HEK293 (cell line): ENCODE data around the gene CTLA4.

ENCODE experiments used
- CTCF ChIA-PET: fragments of 350-600 bp; formaldehyde crosslinking; extraction: SDS; loops from one replicate; lab custom pipeline; 2021; ENCODE audit warnings: antibody characterized with exemption; lab: Yijun Ruan, JAX
- POLR2A ChIA-PET: fragments of 300-600 bp; formaldehyde crosslinking; extraction: SDS; loops from one replicate; lab custom pipeline; 2020; ENCODE audit warnings: antibody characterized with exemption, inconsistent platforms; lab: Yijun Ruan, JAX
- H3K27ac ChIP-seq: fragments of 200-500 bp; sonication (Bioruptor generic); 2 replicates; pipeline ENCODE4 v1.5.1; 2014; ENCODE audit warnings: low read depth, low read length, control low read depth, inconsistent platforms; ENCODE audit errors: extremely low read depth
- H3K36me3 ChIP-seq, 2 experiments: fragments of 200-500 bp in 1 of 2; sonication (Bioruptor generic) in 1 of 2; 1 replicate in 1 of 2; 2 replicates in 1 of 2; pipeline ENCODE4 v1.5.1; 2014 to 2017; ENCODE audit warnings: inconsistent platforms in 2 of 2, low read length in 2 of 2; ENCODE audit not compliant: control insufficient read depth in 2 of 2, insufficient read depth in 1 of 2
- H3K4me1 ChIP-seq: fragments of 200-500 bp; sonication (Bioruptor generic); 2 replicates; pipeline ENCODE4 v1.5.1; 2014; ENCODE audit warnings: mild to moderate bottlenecking, low read length, inconsistent platforms; ENCODE audit not compliant: control insufficient read depth, insufficient read depth
- H3K4me3 ChIP-seq: 2 replicates; pipeline ENCODE4 v1.5.1; 2011; ENCODE audit warnings: low read depth, mild to moderate bottlenecking, control low read depth, low read length, moderate library complexity
- H3K9me3 ChIP-seq: fragments of 200-500 bp; sonication (Bioruptor generic); 2 replicates; pipeline ENCODE4 v1.5.1; 2014; ENCODE audit warnings: low read depth, low read length, inconsistent platforms; ENCODE audit not compliant: control insufficient read depth, insufficient read depth
- GLI2 ChIP-seq: fragments of 450-650 bp; formaldehyde crosslinking; IDR thresholded peaks from 2 replicates; pipeline ENCODE4; 2017; ENCODE audit warnings: missing biosample characterization, missing genetic modification characterization, low read depth, borderline replicate concordance
- HOXA7 ChIP-seq: sonication (generic); formaldehyde crosslinking; IDR thresholded peaks from 2 replicates; pipeline ENCODE4 v1.8.1; 2022; ENCODE audit warnings: missing genetic modification reagents, borderline replicate concordance
- HOXD13 ChIP-seq: sonication (generic); formaldehyde crosslinking; IDR thresholded peaks from 2 replicates; pipeline ENCODE4 v1.8.0; 2022; ENCODE audit warnings: missing genetic modification reagents, borderline replicate concordance
- KLF16 ChIP-seq: fragments of 450-650 bp; formaldehyde crosslinking; IDR thresholded peaks from 2 replicates; pipeline ENCODE4 v1.5.1; 2017; ENCODE audit warnings: missing biosample characterization, missing genetic modification characterization
- KLF9 ChIP-seq: fragments of 450-650 bp; formaldehyde crosslinking; IDR thresholded peaks from 2 replicates; pipeline ENCODE4 v1.5.1; 2016; ENCODE audit warnings: missing biosample characterization, missing genetic modification characterization, low read depth
- PBX3 ChIP-seq: sonication (generic); formaldehyde crosslinking; IDR thresholded peaks from 2 replicates; pipeline ENCODE4 v1.8.1; 2022; ENCODE audit warnings: mild to moderate bottlenecking, moderate library complexity, missing genetic modification reagents
- ZBTB1 ChIP-seq: fragments of 450-650 bp; formaldehyde crosslinking; IDR thresholded peaks from 2 replicates; pipeline ENCODE4 v1.5.1; 2016; ENCODE audit warnings: missing biosample characterization, missing genetic modification characterization
- ZNF114 ChIP-seq: fragments of 450-650 bp; formaldehyde crosslinking; IDR thresholded peaks from 2 replicates; pipeline ENCODE4 v1.5.0; 2017; ENCODE audit warnings: missing biosample characterization, missing genetic modification characterization
- ZNF133 ChIP-seq: fragments of 450-650 bp; formaldehyde crosslinking; IDR thresholded peaks from 2 replicates; pipeline ENCODE4 v1.5.1; 2016; ENCODE audit warnings: missing biosample characterization, missing genetic modification characterization
- ZNF155 ChIP-seq: fragments of 450-650 bp; formaldehyde crosslinking; IDR thresholded peaks from 2 replicates; pipeline ENCODE4 v1.5.1; 2016; ENCODE audit warnings: missing biosample characterization, missing genetic modification characterization
- ZNF175 ChIP-seq: fragments of 450-650 bp; formaldehyde crosslinking; IDR thresholded peaks from 2 replicates; pipeline ENCODE4 v1.5.1; 2016; ENCODE audit warnings: missing biosample characterization, missing genetic modification characterization
- ZNF274 ChIP-seq, 2 experiments: fragments of 200-500 bp in 1 of 2; fragments of 450-650 bp in 1 of 2; sonication (Bioruptor generic) in 1 of 2; formaldehyde crosslinking in 1 of 2; IDR thresholded peaks; 2 replicates each; pipeline versions ENCODE4 v1.5.1 to v1.6.1; 2014 to 2016; ENCODE audit warnings: borderline replicate concordance in 1 of 2, inconsistent platforms in 1 of 2, low read length in 1 of 2, missing biosample characterization in 1 of 2, missing genetic modification characterization in 1 of 2
- ZNF292 ChIP-seq: fragments of 450-650 bp; formaldehyde crosslinking; IDR thresholded peaks from 2 replicates; pipeline ENCODE4 v1.5.1; 2016; ENCODE audit warnings: low read depth, missing biosample characterization, missing genetic modification characterization, borderline replicate concordance
- ZNF302 ChIP-seq: fragments of 450-650 bp; formaldehyde crosslinking; IDR thresholded peaks from 2 replicates; pipeline ENCODE4 v1.5.1; 2016; ENCODE audit warnings: missing biosample characterization, missing genetic modification characterization, low read depth
- ZNF350 ChIP-seq: fragments of 450-650 bp; formaldehyde crosslinking; IDR thresholded peaks from 2 replicates; pipeline ENCODE4 v1.5.0; 2017; ENCODE audit warnings: missing biosample characterization, mild to moderate bottlenecking, missing genetic modification characterization
- ZNF362 ChIP-seq: fragments of 450-650 bp; formaldehyde crosslinking; IDR thresholded peaks from 2 replicates; pipeline ENCODE4 v1.5.1; 2016; ENCODE audit warnings: missing biosample characterization, missing genetic modification characterization
- ZNF501 ChIP-seq: fragments of 450-650 bp; formaldehyde crosslinking; IDR thresholded peaks from 2 replicates; pipeline ENCODE4 v1.5.1; 2016; ENCODE audit warnings: missing biosample characterization, missing genetic modification characterization
- ZNF555 ChIP-seq: fragments of 450-650 bp; formaldehyde crosslinking; conservative IDR thresholded peaks from 2 replicates; pipeline ENCODE4 v1.5.1; 2017; ENCODE audit warnings: missing biosample characterization, mild to moderate bottlenecking, missing genetic modification characterization, inconsistent platforms
- ZNF596 ChIP-seq: fragments of 450-650 bp; IDR thresholded peaks from 2 replicates; pipeline ENCODE4 v1.5.0; 2018; ENCODE audit warnings: missing biosample characterization, mild to moderate bottlenecking, missing genetic modification characterization, moderate library complexity
- ZNF621 ChIP-seq: fragments of 450-650 bp; formaldehyde crosslinking; IDR thresholded peaks from 2 replicates; pipeline ENCODE4 v1.5.1; 2017; ENCODE audit warnings: missing biosample characterization, missing genetic modification characterization
- ZNF645 ChIP-seq: fragments of 450-650 bp; formaldehyde crosslinking; IDR thresholded peaks from 2 replicates; pipeline ENCODE4; 2016; ENCODE audit warnings: missing biosample characterization, missing genetic modification characterization
- ZNF660 ChIP-seq: fragments of 450-650 bp; IDR thresholded peaks from 2 replicates; pipeline ENCODE4 v1.5.1; 2018; ENCODE audit warnings: missing biosample characterization, mild to moderate bottlenecking, missing genetic modification characterization
- ZNF747 ChIP-seq: fragments of 450-650 bp; formaldehyde crosslinking; IDR thresholded peaks from 2 replicates; pipeline ENCODE4 v1.5.1; 2016; ENCODE audit warnings: missing biosample characterization, missing genetic modification characterization
- ZNF768 ChIP-seq: fragments of 450-650 bp; formaldehyde crosslinking; IDR thresholded peaks from 2 replicates; pipeline ENCODE4 v1.5.1; 2018; ENCODE audit warnings: missing biosample characterization, mild to moderate bottlenecking, missing genetic modification characterization
- ZNF843 ChIP-seq: fragments of 450-650 bp; formaldehyde crosslinking; IDR thresholded peaks from 2 replicates; pipeline ENCODE4 v1.5.1; 2016; ENCODE audit warnings: missing biosample characterization, missing genetic modification characterization
- TF ChIP-seq, protein P1 (sequence below): fragments of 450-650 bp; formaldehyde crosslinking; IDR thresholded peaks from 2 replicates; pipeline ENCODE4 v1.5.1; 2016; ENCODE audit warnings: missing biosample characterization, missing genetic modification characterization

Gene CTLA4

GRCh38 chr2:203889542-203889941 lies 22.0 kb downstream of the CTLA4 start:
- Histone ChIP-seq H3K4me1 (no peaks in the 10 kb centered on the region), H3K36me3 (no peaks in the 10 kb centered on the region), H3K9me3 (no peaks in the 10 kb centered on the region), H3K27ac (no peak overlapping the region), H3K4me3 (no peak overlapping the region)
- no peak for TF ChIP-seq ZNF660 (tag by site-specific recombination)
- no peak for TF ChIP-seq ZNF114 (tag by site-specific recombination)
- no peak for TF ChIP-seq ZNF555 (tag by site-specific recombination)
- TF ChIP-seq KLF16 (tag by site-specific recombination), result no peak
- POLR2A ChIA-PET, result no interaction called here
- CTCF ChIA-PET, result no interaction called here

DNA sequence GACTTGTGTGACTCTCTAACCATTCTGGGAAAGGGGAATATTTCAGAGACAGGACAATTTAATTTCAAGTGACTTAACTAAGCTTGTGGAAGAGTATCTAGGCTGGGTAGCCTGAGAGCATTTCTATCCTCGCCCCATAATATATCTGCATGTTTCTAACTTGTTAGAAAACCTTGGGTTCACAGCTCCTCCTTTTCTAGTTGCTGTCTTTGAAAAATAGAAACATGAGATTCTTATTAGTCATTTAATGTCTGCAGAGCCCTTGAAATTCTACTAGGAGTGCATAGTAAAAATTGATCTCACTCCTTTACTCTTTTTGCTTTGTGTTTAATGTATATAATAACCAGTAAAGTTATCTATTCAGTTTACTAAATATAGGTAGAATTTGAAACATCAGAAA lies 22.4 kb downstream of the CTLA4 start:
- TF ChIP-seq ZNF155 (tag by site-specific recombination) (no peak), ZNF175 (tag by site-specific recombination) (no peak), GLI2 (tag by site-specific recombination) (no peak), ZNF302 (tag by site-specific recombination) (no peak), ZNF362 (no peak), HOXD13 (CRISPR knock-in tag) (no peak), ZNF621 (tag by site-specific recombination) (no peak)
- TF ChIP-seq, protein P1, sequence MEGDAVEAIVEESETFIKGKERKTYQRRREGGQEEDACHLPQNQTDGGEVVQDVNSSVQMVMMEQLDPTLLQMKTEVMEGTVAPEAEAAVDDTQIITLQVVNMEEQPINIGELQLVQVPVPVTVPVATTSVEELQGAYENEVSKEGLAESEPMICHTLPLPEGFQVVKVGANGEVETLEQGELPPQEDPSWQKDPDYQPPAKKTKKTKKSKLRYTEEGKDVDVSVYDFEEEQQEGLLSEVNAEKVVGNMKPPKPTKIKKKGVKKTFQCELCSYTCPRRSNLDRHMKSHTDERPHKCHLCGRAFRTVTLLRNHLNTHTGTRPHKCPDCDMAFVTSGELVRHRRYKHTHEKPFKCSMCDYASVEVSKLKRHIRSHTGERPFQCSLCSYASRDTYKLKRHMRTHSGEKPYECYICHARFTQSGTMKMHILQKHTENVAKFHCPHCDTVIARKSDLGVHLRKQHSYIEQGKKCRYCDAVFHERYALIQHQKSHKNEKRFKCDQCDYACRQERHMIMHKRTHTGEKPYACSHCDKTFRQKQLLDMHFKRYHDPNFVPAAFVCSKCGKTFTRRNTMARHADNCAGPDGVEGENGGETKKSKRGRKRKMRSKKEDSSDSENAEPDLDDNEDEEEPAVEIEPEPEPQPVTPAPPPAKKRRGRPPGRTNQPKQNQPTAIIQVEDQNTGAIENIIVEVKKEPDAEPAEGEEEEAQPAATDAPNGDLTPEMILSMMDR, result no peak
- Histone ChIP-seq H3K4me1 (no peaks in the 10 kb centered on the region), H3K9me3 (no peaks in the 10 kb centered on the region), H3K36me3 (no peaks in the 10 kb centered on the region), H3K27ac (no peak overlapping the region), H3K4me3 (no peak overlapping the region)
- POLR2A ChIA-PET, result no interaction called here
- CTCF ChIA-PET, result interaction anchor here (0.7 kb wide), 1 partner anchor 199 kb away, joined by 3 read pairs; no protein-coding TSS in a partner anchor

DNA sequence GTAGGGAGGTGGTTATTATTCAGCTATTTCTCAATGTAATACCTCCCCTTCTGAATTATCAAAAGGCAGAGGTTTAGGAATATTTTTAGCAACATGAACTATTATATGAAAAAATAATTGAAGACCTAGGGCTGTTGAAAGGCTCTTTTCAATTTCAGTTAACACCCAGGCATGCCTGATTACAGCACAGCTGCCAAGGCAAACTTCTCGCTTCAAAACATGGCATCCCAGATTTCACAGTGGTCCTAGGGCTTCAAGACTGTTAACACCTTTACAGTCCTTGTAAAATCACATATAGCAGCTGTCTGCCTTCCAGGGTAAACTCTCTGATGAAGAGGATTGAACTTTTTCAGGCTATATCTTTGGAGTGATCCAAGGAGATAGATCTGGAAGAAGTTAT lies 23.2 kb downstream of the CTLA4 start:
- H3K36me3 ChIP-seq, result no peaks in the 10 kb centered on the region
- CTCF ChIA-PET, result interaction anchor here (0.7 kb wide), 1 partner anchor 11 kb away, joined by 3 read pairs; no protein-coding TSS in a partner anchor
- H3K9me3 ChIP-seq, result no peaks in the 10 kb centered on the region
- no peak overlapping the region for H3K27ac ChIP-seq
- no peaks in the 10 kb centered on the region for H3K4me1 ChIP-seq
- H3K4me3 ChIP-seq, result no peak overlapping the region
- POLR2A ChIA-PET, result no interaction called here
- TF ChIP-seq ZBTB1 (tag by site-specific recombination), result no peak
- no peak for TF ChIP-seq ZNF133 (tag by site-specific recombination)
- TF ChIP-seq HOXA7 (CRISPR knock-in tag), result no peak
- TF ChIP-seq KLF9, result no peak
- no peak for TF ChIP-seq ZNF596 (tag by site-specific recombination)
- TF ChIP-seq ZNF501 (tag by site-specific recombination), result no peak
- no peak for TF ChIP-seq ZNF768 (tag by site-specific recombination)
- TF ChIP-seq ZNF274 (IDR thresholded peaks at IDR 0.05; ENCODE audit: low read length), result no peak
- no peak for TF ChIP-seq ZNF274 (tag by site-specific recombination; IDR thresholded peaks at IDR 0.05; ENCODE audit: borderline replicate concordance)
- TF ChIP-seq ZNF747 (tag by site-specific recombination), result no peak
- no peak for TF ChIP-seq ZNF292 (tag by site-specific recombination)
- no peak for TF ChIP-seq ZNF843 (tag by site-specific recombination)
- no peak for TF ChIP-seq ZNF645 (tag by site-specific recombination)
- TF ChIP-seq PBX3, result no peak
- TF ChIP-seq, protein P1, result no peak
- no peak for TF ChIP-seq ZNF350 (tag by site-specific recombination)
